ENCODE results near the gene TMEM63C.

TMEM63C gene

DNA sequence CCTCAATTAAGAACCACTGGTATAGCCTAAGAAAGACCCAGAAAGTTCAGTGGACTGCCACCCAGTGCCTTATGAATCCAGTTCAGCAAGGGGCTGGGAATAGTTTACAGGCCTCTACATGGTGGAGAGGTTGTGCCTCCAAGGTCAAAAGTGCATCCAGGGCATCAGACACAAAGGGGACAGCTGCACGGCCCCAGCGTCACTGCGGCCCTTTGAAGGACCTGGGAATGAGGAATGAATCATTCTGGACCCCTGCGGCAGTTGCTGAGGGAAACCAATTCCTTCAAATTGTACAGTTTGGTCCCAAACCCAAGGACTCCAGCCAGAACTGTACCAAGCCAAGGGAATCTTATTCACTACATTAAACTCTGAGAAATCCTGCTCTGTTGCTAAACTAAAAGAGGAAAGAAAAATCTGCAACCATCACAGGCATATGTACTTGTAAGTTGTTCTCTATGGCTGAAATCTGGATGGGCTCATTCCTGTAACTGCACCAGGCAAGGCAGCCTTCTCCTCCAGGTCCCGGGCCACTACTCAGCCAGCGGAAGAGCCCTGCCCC is 100.3 kb downstream of the TMEM63C start:
- DNase-seq: no peak

DNA sequence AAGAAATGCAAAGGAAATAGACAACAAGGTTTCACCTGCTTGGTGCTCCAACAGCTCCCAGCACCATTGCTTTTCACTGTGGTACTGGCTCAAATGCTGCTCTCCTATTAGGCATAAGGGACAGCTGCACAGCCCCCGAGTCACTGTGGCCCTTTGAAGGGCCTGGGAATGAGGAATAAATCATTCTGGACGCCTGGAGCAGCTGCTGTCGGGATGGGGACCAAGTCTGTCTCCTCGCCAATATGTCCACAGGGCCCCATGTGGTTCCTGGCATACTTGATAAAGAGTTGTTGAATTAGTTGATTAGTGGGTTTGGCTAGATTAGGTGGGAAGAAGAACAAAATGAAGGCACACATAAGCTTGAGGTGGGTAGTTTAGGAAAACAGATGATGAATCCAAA is 102.5 kb downstream of the TMEM63C start:
- no peak for DNase-seq

DNA sequence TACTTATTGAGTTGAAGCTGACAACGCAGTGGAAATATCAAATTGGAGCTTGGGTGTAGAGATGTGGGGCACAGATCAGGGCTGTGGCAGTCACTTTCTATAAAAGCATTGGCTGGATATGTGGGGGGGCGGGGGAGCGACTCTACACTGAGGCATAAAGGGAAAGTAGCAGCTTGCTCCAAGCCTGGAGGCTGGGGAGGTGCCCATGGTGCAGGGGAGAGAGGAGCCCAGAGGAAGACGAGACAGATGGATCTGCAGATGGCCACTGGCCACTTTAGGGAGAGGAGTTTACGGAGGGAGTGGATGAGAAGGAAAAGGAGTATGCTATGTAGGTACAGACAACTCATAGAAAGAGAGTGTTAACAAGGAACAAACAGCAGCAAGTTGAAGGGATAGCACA is 102.9 kb downstream of the TMEM63C start:
- DNase-seq: no peak

DNA sequence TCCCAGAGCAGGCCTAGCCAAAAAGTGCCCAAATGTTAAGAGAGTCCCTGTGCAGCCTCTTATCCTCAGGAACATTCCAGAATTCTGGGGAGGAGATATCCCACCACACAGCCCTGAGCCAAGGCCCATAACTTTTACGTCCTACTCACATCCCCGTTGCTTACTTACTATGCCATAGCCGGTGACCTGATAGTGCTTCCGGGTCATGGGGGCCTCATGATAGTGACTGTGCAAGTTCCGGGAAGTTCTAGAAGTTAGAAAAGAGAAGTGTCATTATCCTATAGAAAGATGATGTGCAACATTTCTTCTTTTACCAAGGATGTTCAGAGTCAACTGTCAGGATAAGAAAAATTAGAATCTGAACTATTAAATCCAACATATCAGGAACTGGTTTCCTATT is 105.0 kb downstream of the TMEM63C start:
- DNase-seq: no peak

DNA sequence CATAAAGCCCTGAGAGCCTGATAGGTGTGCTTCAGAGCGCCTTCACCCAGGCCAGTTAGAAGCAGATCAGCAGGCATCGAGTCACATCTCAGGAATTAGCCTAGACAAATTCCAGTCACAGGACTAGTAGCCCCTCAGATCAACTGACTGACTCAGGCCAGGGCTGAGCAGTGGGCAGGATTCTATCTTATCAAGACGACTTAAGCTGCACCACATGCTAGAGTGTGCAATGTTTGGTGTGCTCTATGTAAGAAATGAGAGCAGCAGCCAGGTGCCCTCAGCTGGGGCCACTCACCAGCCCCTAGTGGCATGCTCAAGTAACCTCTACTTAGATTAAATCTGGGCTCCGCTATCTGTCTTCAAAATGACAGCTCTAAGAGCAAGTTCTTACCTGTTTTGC is 109.1 kb downstream of the TMEM63C start:
- no peak for DNase-seq

DNA sequence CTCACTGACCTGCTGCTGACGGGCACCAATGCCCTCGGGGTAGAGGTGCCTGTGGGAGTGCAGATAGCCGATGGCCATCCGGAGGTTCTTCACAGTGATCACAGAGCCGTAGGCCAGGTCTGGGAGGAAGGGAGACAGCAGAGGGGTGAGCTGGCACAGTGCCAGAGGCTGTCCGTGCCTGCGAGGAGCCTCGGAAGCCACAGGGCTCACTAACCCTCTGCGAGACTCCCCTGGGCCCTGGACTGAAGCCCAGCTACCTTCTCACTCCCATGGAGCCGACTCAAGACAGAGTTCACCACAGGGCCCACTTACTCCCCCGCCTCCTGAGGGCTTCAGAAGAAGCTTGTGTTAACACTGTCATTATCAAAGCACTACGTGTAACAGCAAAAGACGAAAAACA is 114.6 kb downstream of the TMEM63C start:
- no peak for DNase-seq

DNA sequence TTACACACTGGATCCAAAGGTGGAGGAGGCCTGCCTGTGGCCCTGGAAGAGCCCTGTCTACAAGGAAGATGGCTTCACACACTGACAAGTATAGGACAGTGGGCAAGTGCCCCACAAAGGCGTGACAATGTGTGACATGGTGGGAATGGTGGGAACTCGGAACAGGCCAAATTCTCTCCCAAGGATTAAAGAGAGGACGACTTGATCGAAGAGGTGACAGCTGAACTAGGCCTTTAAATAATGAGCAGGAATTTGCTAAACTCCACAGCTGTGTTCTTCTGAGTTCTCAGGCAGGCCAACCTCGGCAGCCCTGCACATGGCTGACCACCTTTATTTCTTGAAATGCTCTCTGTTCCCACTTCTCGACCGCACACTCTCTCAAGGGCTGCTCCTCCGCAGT is 115.3 kb downstream of the TMEM63C start:
- DNase-seq: no peak

DNA sequence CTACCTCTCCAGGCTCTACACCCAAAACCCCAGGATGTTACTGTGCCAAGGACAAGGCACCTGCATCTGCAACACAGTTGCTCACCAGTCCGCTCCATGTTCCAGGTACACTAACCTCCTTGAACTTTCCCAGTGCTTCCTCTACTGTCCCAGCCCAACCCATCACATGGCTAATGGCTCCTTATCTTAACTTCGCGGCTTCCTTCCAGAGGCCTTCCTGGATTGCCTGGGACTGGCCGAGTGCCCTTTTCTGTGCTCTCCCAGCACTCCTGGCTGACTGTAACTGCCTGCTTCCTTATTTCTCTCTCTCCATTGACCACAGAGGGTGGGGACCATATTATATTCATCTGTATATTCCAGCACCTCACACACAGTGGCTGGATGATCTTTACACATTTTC is 118.2 kb downstream of the TMEM63C start:
- no peak for DNase-seq

DNA sequence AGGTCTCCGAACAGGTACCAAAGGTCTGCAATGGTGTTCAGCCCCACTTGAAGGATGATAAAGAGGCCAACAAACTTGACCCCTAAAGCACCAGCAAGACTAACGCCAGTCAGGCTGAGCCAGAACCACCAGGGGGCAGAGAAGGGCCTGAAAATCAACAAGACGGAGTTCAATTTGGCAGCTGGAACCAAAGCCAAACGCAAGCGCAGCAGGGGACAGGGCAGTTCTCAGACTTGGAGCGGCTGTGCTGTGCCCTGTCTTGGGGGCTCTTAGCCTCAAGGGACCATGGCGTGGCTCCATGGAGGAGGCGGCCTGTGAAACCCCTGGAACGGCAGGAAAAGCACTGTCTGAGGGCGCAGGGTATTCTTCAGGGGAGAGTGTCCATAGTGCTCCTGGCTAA is 119.5 kb downstream of the TMEM63C start:
- no peak for DNase-seq

DNA sequence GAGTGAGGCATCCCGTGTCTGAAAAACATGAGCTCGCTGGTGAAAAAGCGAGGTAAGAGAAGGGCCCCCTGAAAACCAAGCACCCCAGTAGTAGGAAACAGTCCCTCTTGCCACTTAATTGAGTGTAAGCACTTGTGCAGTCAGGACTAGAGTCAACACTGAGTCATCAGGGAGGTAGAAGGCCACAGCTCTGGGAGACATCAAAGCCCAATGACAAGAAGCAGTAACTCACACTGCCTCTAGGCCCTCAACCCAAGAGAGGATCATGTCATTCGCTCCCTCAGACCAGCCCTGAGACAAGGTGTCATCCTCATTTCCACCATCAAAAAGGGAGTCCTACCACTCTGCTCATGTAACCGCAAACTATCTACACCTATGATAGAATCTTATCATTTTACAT is 121.3 kb downstream of the TMEM63C start:
- no peak for DNase-seq

DNA sequence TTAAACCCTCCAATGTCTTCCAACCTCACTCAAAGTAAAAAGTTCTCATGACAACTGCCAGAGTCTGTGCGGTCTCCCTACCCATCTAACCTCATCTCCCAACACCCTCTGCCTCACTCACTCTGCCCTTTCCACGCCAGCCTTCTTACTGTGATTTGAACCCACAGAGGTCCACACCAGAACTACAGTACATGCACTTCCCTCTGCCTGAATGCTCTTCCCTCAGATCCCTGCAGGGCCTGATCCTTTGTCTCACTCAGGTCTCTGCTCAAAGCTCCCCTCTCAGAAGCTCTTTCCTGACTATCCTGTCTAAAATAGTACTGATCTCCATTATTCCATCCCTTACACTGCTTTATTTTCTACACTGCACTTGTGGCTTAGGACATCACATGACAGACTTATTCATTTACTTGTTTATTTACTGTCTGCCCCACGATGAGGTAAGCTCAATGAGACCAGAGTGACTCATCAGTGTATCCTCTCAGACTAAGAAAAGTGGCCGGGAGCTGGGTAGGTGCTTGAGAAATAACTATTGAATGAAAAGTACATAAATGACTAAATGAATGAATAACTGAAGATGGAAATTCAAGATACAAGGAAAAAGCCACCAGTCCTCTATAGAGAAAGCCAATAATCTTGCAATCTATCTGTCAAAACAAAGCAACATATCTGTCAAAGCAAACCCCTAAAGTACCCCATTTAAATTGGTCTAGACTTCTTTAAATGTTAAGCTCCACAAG is 122.0 kb downstream of the TMEM63C start:
- no peak for DNase-seq

DNA sequence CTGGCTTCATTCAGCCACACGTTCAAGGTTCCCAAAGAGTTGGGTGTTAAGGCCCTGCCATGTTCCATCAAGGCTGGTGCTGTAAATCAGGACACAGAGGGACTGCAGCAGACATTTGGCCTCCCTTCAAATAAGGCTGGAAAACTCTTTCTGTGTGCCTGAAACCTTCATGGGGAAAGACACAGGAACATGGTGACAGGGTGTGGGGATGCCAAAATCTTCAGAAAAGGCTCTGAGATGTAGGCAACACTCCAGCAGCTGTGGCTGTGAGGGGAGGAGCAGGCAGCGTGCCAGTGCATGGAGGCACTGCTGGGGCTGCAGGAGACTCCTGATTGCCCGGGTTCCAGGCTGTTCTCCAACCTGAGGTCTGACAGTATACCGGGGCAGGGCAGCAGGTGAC is 124.1 kb downstream of the TMEM63C start:
- DNase-seq: no peak

DNA sequence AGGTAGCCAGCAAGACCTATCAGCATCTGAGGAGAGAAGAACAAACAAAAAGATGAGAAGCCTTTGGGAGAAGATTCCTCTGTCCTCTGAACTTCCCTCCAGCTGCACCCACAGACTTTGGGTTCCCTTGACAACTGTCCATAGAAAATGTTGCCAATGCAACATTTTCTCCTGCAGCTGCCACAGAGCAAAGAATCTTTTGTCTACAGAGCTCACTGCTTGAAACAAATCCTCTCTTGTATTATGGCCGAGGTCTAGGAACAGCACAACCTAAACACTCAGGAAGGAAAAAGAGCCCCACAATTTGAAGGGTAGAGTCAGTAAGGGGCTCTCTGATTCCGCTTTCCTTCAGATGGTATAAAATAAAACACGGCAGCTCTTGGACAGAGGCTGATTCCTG is 124.8 kb downstream of the TMEM63C start:
- DNase-seq: no peak

DNA sequence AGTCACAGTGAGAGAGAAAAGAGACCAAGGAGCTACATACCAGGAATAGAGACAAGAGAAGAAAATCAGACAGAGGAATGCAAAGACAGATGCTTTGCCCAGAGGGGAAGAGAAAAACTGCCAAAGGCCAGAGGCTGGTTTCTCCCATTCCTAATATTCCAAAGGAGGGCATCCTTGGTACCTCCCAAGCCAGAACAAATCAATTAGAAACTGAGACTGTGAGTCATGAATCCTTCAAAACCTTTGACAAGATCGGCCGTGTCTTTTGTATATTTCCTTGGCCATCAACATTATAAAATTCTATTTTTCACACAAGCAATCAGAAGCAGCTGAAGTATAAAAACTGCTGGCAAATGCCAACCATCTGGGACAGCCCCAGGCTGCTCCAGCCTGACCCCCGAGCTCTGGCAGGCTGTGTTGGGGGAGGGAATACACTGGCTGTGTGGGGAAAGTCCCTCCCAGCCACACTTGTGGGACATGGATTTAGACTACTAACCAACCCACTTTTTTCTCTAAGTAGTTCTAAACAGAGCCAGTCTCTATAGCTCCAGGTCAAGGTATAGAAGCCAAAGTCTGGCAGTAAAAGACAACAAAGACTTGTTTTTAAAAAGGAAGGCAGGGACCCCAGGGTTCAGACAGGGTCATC is 125.4 kb downstream of the TMEM63C start:
- no peak for DNase-seq
